Measurements from ENCODE around the gene ZNF280B.
"Not testable (repeated sequence)": the region's sequence is repeated elsewhere in the genome, so short reads cannot be mapped to it uniquely, and the experiment has no call there.

The ZNF280B gene

DNA sequence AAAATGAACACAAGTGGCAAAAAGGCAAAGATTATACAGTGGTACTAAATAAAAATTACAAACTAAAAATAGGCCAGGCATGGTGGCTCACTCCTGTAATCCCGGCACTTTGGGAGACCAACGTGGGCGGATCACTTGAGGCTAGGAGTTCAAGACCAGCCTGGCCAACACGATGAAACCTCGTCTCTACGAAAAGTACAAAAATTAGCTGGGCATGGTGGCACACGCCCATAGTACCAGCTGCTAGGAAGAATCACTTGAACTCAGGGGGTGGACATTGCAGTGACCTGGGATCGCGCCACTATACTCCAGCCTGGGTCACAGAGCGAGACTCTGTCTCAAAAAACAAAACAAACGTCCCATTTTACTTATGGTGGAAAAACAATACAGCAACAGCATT is 24.5 kb downstream of the ZNF280B start:
- TF ChIP-seq, protein P1, sequence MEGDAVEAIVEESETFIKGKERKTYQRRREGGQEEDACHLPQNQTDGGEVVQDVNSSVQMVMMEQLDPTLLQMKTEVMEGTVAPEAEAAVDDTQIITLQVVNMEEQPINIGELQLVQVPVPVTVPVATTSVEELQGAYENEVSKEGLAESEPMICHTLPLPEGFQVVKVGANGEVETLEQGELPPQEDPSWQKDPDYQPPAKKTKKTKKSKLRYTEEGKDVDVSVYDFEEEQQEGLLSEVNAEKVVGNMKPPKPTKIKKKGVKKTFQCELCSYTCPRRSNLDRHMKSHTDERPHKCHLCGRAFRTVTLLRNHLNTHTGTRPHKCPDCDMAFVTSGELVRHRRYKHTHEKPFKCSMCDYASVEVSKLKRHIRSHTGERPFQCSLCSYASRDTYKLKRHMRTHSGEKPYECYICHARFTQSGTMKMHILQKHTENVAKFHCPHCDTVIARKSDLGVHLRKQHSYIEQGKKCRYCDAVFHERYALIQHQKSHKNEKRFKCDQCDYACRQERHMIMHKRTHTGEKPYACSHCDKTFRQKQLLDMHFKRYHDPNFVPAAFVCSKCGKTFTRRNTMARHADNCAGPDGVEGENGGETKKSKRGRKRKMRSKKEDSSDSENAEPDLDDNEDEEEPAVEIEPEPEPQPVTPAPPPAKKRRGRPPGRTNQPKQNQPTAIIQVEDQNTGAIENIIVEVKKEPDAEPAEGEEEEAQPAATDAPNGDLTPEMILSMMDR (IDR thresholded peaks at IDR 0.05; ENCODE audit: borderline replicate concordance, insufficient read depth, low read depth, low read length) = no peak
- H3K4me3 ChIP-seq (ENCODE audit: low read depth, low read length) = no peak overlapping the region

DNA sequence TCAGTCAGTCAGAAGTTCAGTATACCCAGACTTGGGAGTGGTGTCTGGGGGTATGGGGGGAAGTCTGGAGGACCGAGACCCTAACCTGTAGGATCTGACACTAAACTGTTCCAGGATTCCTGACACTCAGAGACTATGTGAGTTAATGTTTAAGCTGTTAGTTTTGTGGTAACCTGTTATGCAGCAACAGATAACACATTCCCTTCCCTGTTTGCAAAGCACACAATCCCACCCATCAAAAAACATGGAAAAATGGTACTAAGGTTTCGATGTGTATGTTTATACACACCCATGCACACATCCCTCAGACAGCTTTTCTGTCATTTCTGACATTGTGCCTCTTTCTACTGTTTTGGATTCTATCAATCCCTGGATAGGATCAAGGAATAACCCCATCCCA is 27.6 kb downstream of the ZNF280B start:
- no peak overlapping the region for H3K4me3 ChIP-seq (ENCODE audit: low read depth, low read length)

DNA sequence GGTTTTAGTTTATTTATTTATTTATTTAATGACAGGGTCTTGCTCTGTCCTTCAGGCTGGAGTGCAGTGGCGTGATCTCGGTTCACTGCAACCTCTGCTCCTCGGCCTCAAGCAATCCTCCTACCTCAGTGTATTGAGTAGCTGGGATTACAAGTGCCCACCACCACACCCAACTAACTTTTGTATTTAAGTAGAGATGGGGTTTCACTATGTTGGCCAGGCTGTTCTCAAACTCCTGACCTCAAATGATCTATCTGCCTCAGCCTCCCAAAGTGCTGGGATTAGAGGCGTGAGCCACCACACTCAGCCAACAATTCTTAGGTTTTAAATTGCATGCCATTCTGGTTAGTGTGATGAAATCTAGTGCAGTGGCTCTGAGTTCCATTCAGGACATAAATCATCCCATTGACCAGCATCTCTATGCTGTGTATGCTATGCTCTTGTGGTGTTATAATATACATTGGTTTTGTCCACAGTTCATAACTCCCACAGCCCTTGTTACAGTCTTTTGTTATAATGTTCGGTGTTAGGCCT is 28.5 kb downstream of the ZNF280B start:
- TF ChIP-seq, protein P1 (IDR thresholded peaks at IDR 0.05; ENCODE audit: borderline replicate concordance, insufficient read depth, low read depth, low read length) = no peak
- H3K4me3 ChIP-seq (ENCODE audit: low read depth, low read length) = no peak overlapping the region

More for the DNA sequence above, 27.6 kb downstream of the ZNF280B start:
- TF ChIP-seq, protein P1 (IDR thresholded peaks at IDR 0.05; ENCODE audit: borderline replicate concordance, insufficient read depth, low read depth, low read length) = no peak

DNA sequence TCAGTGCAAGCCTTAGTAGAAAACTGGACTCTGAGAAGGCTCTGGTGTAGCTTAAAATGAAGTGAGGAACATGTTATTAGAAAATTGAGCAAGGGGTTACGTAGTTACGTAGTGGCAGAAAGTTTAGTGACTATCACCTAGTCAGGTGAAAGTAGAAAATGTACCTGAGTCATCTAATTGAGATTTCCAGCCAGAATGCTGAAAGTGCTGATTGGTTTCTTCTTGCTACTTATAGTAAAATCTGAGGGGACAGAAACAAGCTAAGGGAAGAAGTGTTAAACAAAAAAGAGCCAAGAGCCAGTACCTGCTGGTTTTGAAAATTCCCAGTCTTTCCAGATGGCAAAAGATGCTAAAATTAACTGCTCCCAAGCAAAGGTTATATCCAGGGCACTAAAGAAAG is 29.4 kb downstream of the ZNF280B start:
- TF ChIP-seq, protein P1 (IDR thresholded peaks at IDR 0.05; ENCODE audit: borderline replicate concordance, insufficient read depth, low read depth, low read length) = no peak
- no peak overlapping the region for H3K4me3 ChIP-seq (ENCODE audit: low read depth, low read length)

DNA sequence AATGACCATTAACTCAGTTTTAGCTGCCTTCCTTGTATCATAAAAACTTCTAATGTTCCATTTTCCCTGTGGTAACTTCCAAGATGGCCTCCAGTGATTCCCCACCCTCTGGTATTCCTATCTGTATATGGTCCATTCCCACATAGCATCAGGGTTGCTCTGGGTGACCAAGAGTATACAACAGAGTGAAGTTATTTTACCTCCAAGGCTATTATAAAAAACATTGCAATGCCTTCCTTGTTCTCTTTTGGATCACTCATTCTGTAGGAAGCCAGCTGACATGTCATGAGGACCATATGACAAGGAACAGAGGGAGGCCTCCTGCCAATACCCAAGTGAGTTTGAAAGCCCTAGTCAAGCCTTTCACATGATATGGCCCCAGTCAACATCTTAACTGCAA is 30.1 kb downstream of the ZNF280B start:
- TF ChIP-seq, protein P1 (IDR thresholded peaks at IDR 0.05; ENCODE audit: borderline replicate concordance, insufficient read depth, low read depth, low read length) = no peak
- no peak overlapping the region for H3K4me3 ChIP-seq (ENCODE audit: low read depth, low read length)

DNA sequence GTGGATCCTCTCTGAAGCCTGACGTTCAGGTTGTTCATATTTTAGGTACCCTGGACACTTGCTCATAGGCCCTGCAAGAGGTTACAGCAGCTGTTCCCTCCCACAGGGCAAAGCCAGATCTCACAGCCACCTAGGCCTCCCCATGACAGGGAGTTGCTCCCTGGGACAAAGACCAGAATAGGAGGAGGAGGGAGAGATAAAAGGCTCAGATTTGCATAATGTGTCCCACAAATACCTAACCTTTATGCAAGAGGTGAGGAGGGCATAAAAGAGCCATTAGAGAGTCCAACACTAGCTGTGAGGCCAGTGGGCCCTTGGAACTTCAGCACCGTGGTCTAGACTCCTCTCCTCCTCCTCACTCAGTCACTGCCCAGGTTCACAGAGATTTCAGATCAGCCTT is 33.8 kb downstream of the ZNF280B start:
- H3K4me3 ChIP-seq (ENCODE audit: low read depth, low read length) = no peak overlapping the region
- TF ChIP-seq, protein P1 (IDR thresholded peaks at IDR 0.05; ENCODE audit: borderline replicate concordance, insufficient read depth, low read depth, low read length) = no peak

DNA sequence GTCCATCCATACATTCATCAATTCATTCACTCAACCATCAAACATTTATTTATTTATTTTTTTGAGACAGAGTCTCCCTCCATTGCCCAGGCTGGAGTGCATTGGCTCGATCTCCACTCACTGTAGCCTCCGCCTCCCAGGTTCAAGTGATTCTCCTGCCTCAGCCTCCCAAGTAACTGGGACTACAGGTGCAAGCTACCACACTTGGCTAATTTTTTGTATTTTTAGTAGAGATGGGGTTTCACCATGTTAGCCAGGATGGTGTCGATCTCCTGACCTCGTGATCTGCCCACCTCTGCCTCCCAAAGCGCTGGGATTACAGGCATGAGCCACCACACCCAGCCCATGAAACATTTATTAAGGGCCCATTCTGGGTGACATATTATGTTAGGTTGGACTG is 37.4 kb downstream of the ZNF280B start:
- not testable (repeated sequence) for H3K4me3 ChIP-seq (ENCODE audit: low read depth, low read length)

DNA sequence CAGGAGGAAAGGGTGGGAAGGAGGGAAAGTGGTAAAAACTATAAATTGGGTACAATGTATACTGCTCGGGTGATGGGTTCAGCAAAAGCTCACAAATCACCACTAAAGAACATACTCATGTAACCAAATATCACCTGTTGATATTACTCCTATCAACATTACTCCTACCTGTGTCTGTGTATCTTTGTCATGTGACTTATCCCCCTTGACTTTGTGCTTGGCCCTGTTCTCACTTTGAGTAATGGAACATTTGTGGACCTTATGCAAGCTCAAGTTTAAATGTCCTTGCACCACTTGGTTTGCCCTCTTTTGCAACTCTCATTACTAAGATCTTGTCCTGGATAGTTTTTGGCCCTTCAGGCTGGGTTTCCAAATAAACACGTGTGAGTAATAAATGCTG is 39.0 kb downstream of the ZNF280B start:
- TF ChIP-seq, protein P1 (IDR thresholded peaks at IDR 0.05; ENCODE audit: borderline replicate concordance, insufficient read depth, low read depth, low read length) = no peak
- no peak overlapping the region for H3K4me3 ChIP-seq (ENCODE audit: low read depth, low read length)

DNA sequence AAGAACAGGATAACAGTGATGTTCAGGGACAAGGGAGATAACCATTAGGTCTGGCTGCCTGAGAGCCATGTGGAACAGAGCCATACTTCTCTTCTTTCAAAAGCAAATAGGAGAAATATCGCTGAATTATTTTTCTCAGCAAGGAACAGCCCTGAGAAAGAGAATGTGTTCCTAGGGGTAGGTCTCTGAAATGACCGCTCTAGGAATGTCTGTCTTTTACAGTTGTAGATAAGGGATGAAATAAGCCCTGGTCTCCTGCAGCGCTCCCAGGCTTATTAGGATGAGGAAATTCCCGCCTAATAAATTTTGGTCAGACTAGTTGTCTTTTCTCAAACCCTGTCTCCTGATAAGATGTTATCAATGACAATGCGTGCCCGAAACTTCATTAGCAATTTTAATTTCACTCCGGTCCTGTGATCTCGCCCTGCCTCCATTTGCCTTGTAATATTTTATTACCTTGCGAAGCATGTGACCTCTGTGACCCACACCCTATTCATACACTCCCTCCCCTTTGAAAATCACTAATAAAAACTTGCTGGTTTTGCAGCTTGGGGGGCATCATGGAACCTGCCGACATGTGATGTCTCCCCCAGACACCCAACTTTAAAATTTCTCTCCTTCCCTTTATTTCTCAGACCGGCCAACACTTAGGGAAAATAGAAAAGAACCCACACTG is 39.6 kb downstream of the ZNF280B start:
- H3K4me3 ChIP-seq (ENCODE audit: low read depth, low read length) = not testable (repeated sequence)
